T-cell (primary cell): ENCODE results near the gene SSBP4. TPM values are rescaled to one million over a fixed set of nuclear protein-coding genes. Genes with fewer than 3 reads are reported as not detected.
A peak's percentile ranks its signal among the peaks of the same experiment; 100 is the strongest.

ENCODE experiments used
- ATAC-seq, 4 experiments: fragments of 200-7000 bp in 3 of 4; fragments of 150-1000 bp in 1 of 4; cut with Tn5 transposase; replicated peaks in 1 of 4; 1 replicate in 3 of 4; 2 replicates in 1 of 4; pipeline ENCODE4 v1.10.0; 2021; ENCODE audit warnings: moderate library complexity in 3 of 4, mild to moderate bottlenecking in 2 of 4, moderate number of reproducible peaks in 1 of 4
- CTCF ChIA-PET, 2 donors: fragments of 300-600 bp; sonication (Branson Sonifier 250); formaldehyde crosslinking; loops; one replicate each; lab custom pipeline; 2022; ENCODE audit warnings: antibody characterized with exemption in 2 of 2; lab: Charles Lee
- POLR2A ChIA-PET, 2 donors: fragments of 300-600 bp; sonication (Branson Sonifier 250); formaldehyde crosslinking; loops; one replicate each; lab custom pipeline; 2022; ENCODE audit warnings: antibody characterized with exemption in 2 of 2; lab: Charles Lee
- DNase-seq, 35 experiments: peaks; one replicate each; pipeline versions ENCODE4 v3.0.0 to v3.0.0-alpha.2; 2013 to 2023
- H3K27ac ChIP-seq: one replicate; pipeline ENCODE4 v1.5.1; 2013; ENCODE audit warnings: low read length
- H3K27me3 ChIP-seq, 2 experiments: replicated peaks in 1 of 2; 1 replicate in 1 of 2; 2 replicates in 1 of 2; pipeline versions ENCODE4 v1.6.1 to v1.7.0; 2013; ENCODE audit warnings: low read length in 1 of 2, mixed read lengths in 1 of 2; ENCODE audit not compliant: control insufficient read depth in 2 of 2, insufficient read depth in 2 of 2; ENCODE audit errors: extremely low read depth in 1 of 2
- H3K36me3 ChIP-seq, 2 donors: 1 replicate in 1 of 2; 2 replicates in 1 of 2; pipeline versions ENCODE4 v1.6.1 to v1.7.0; 2013; ENCODE audit warnings: low read length in 1 of 2; ENCODE audit not compliant: control insufficient read depth in 2 of 2, insufficient read depth in 1 of 2; ENCODE audit errors: extremely low read depth in 1 of 2
- H3K4me1 ChIP-seq, 2 experiments: 1 replicate in 1 of 2; 2 replicates in 1 of 2; pipeline versions ENCODE4 v1.6.1 to v1.7.0; 2013; ENCODE audit warnings: low read length in 2 of 2, mixed read lengths in 1 of 2; ENCODE audit not compliant: insufficient read depth in 2 of 2, control insufficient read depth in 1 of 2; ENCODE audit errors: extremely low read depth in 1 of 2
- H3K4me3 ChIP-seq, 2 donors: 1 replicate in 1 of 2; 2 replicates in 1 of 2; pipeline versions ENCODE4 v1.5.1 to v1.7.0; 2013; ENCODE audit warnings: mild to moderate bottlenecking in 2 of 2, low read length in 1 of 2, moderate library complexity in 1 of 2; ENCODE audit not compliant: control insufficient read depth in 1 of 2; ENCODE audit errors: extremely low read depth in 1 of 2
- H3K9me3 ChIP-seq: 2 replicates; pipeline ENCODE4 v1.7.0; 2013
- H3K27ac Mint-ChIP-seq, 2 donors: one replicate each; pipeline ENCODE4 v1.8.0; 2020 to 2021; ENCODE audit warnings: mild to moderate bottlenecking in 2 of 2, mixed read lengths in 2 of 2
- H3K27me3 Mint-ChIP-seq, 2 donors: one replicate each; pipeline ENCODE4 v1.8.0; 2021 to 2022; ENCODE audit warnings: mixed read lengths in 2 of 2
- H3K36me3 Mint-ChIP-seq: one replicate; pipeline ENCODE4 v1.8.0; 2021; ENCODE audit warnings: mixed read lengths
- H3K4me1 Mint-ChIP-seq, 3 donors: one replicate each; pipeline ENCODE4 v1.8.0; 2020 to 2022; ENCODE audit warnings: mixed read lengths in 3 of 3, mild to moderate bottlenecking in 1 of 3
- H3K4me3 Mint-ChIP-seq, 3 donors: one replicate each; pipeline ENCODE4 v1.8.0; 2020 to 2022; ENCODE audit warnings: mild to moderate bottlenecking in 3 of 3, mixed read lengths in 3 of 3, moderate library complexity in 3 of 3
- H3K9me3 Mint-ChIP-seq, 3 donors: one replicate each; pipeline ENCODE4 v1.8.0; 2020 to 2022; ENCODE audit warnings: mixed read lengths in 3 of 3
- WGBS: methylation state at CpG from one replicate; pipeline ENCODE4 v1.1.5; 2013; ENCODE audit warnings: missing lambda C conversion rate; ENCODE audit not compliant: insufficient coverage; 5-methylcytosine and 5-hydroxymethylcytosine counted together
- total RNA-seq, 35 experiments: library from RNA in 6 of 35; stranded (reverse) in 6 of 35; fragments of 120-200 nt in 1 of 35; gene quantifications; one replicate each; pipeline versions ENCODE4 v1.2.1 to v1.2.4 and lab custom pipeline; 2013 to 2026

The SSBP4 gene
- total RNA-seq, 5 donors from 2014 or later (not counting 1 experiment from before 2014, with no cell fraction given) = 71.3 to 127 (median 102) TPM

DNA sequence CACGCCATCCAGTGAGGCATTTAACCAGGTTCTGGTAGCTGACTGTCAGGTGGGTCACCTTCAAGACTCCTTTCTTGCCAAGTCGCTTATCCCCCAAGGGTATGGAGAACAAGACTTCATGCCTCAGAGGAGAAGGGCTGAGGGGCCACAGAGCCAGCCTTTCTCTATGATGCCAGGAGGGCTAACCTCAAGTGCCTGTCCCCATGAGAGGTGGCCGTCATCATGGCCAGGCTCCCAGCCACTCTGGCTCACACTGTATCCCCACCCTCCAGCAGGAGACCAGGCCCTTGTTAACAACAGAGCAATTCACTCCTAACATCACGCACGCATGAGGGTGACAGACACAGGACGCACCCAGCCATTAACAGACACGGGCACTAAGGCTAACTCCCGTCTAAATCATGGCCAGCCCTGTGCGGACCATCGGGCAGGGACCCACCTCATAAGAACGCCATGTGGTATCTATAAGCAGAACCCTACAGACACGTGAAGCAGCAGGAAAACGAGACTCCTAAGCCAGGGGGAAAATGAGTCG, 57.4 kb downstream of the SSBP4 start:
- peaks cover 59 to 86% (median 77%) of the 10 kb centered on the region in 3 donors for H3K4me1 Mint-ChIP-seq
- no peaks in the 10 kb centered on the region for H3K36me3 Mint-ChIP-seq
- ChIA-PET POLR2A (no interaction called here), CTCF (interaction anchor here in 1 of 2 donors (0.7 to 1.3 kb wide), 2 partner anchors 17 to 24 kb away, joined by 4 read pairs; no protein-coding TSS in a partner anchor)
- peak overlapping the region in 1 of 3 donors; percentile 30 for H3K4me3 Mint-ChIP-seq
- H3K9me3 ChIP-seq = no peaks in the 10 kb centered on the region
- H3K27ac ChIP-seq = peak overlapping the region; percentile 75
- ATAC-seq (no peak), DNase-seq (no peak)
- H3K36me3 ChIP-seq = peaks cover 3 to 7% of the 10 kb centered on the region in 2 donors
- no peak overlapping the region for H3K4me3 ChIP-seq
- peak overlapping the region; percentile 89 to 92 for H3K27ac Mint-ChIP-seq
- WGBS = 93% methylated on average over 13 of the region's 14 CpGs
- H3K4me1 ChIP-seq = peaks cover 0 to 87% of the 10 kb centered on the region in 2 experiments
- no peaks in the 10 kb centered on the region for H3K9me3 Mint-ChIP-seq
- no peaks in the 10 kb centered on the region for H3K27me3 Mint-ChIP-seq
- no peaks in the 10 kb centered on the region for H3K27me3 ChIP-seq

DNA sequence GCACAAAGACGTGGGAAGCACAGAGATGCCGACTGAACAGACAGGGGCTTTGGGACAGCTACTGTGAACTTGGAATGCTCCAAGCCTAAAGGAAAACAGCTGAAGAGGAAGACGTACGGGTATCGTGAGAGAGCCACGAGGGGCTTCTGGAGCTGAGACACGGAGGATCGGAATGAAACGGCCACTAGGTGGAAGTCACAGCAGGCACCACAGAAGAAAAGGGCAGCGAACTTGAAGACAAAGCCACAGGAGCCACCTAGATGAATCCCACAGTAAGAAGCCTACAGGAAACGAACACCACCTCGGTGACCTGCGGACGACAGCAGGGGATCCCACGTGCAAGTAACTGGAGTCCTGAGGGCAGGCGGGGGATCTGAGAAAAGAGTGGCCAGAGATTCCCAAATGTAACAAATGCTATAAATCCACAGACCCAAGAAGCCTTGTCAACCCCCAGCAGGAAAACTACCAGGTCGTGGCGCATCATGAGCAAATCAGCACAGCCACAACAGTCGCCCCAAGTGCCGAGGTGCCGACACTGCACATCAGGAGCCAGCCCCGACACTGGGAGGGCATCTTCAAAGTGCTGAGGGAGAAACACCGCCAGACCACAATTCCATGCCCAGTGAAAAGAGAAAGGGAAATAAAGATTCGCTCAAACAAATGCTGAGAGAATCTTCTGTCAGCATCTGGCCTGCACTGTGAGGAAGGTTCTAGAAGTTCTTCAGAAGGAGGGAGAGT, 58.0 kb downstream of the SSBP4 start:
- DNase-seq (peak in 2 of 35 experiments; percentile 22 to 42), ATAC-seq (no peak)
- Mint-ChIP-seq H3K27ac (peak overlapping the region; percentile 89 to 92), H3K4me3 (peak overlapping the region in 1 of 3 donors; percentile 30), H3K36me3 (no peaks in the 10 kb centered on the region), H3K27me3 (no peaks in the 10 kb centered on the region), H3K9me3 (no peaks in the 10 kb centered on the region), H3K4me1 (peaks cover 59 to 90% (median 77%) of the 10 kb centered on the region in 3 donors)
- peak overlapping the region; percentile 75 for H3K27ac ChIP-seq
- no peaks in the 10 kb centered on the region for H3K27me3 ChIP-seq
- CTCF ChIA-PET = interaction anchor here in 1 of 2 donors (0.7 to 1.3 kb wide), 2 partner anchors 17 to 23 kb away, joined by 4 read pairs; no protein-coding TSS in a partner anchor
- H3K36me3 ChIP-seq = peaks cover 3 to 7% of the 10 kb centered on the region in 2 donors
- POLR2A ChIA-PET = no interaction called here
- H3K9me3 ChIP-seq = no peaks in the 10 kb centered on the region
- no peak overlapping the region for H3K4me3 ChIP-seq
- H3K4me1 ChIP-seq = peaks cover 0 to 88% of the 10 kb centered on the region in 2 experiments
- 90% methylated on average over 16 of the region's 24 CpGs for WGBS

DNA sequence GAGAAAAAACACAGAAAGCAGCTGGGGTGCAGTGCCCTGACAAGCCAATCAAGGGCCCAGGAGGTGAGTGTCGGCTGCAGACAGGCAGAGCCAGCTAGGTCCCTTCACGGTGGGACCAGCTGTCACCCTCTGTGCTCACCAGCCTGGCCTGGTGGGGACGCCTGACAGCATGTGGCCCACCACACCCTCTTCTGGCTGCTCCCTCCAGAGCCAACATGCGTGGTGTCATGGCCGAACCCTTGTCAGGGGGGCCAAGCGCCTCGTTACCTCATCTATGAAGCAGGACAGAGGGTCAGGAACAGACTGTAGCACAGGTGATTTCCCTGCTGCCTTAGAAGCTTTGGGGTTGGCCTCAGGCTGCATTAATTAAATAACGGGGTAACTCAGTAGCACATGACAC, 58.8 kb downstream of the SSBP4 start:
- POLR2A ChIA-PET = no interaction called here
- DNase-seq = no peak
- CTCF ChIA-PET = interaction anchor here (0.5 to 0.6 kb wide), 2 partner anchors 15 to 19 kb away, joined by 3 read pairs; no protein-coding TSS in a partner anchor

GRCh38 chr19:18478545-18479311, 59.5 kb downstream of the SSBP4 start:
- ATAC-seq = peak; percentile 40 to 57 (median 47)
- peaks cover 0 to 87% of the 10 kb centered on the region in 2 experiments for H3K4me1 ChIP-seq

More for the DNA sequence above, 58.8 kb downstream of the SSBP4 start:
- ATAC-seq = no peak
- Mint-ChIP-seq H3K9me3 (no peaks in the 10 kb centered on the region), H3K27ac (peak overlapping the region; percentile 89 to 92), H3K4me1 (peaks cover 62 to 95% (median 80%) of the 10 kb centered on the region in 3 donors), H3K27me3 (no peaks in the 10 kb centered on the region), H3K36me3 (no peaks in the 10 kb centered on the region), H3K4me3 (peak overlapping the region in 1 of 3 donors; percentile 30)
- no peaks in the 10 kb centered on the region for H3K27me3 ChIP-seq
- peaks cover 0 to 2% of the 10 kb centered on the region in 2 donors for H3K36me3 ChIP-seq
- peak overlapping the region; percentile 75 for H3K27ac ChIP-seq
- 74% methylated on average over 8 of the region's 8 CpGs for WGBS
- H3K4me1 ChIP-seq = peaks cover 0 to 87% of the 10 kb centered on the region in 2 experiments
- no peaks in the 10 kb centered on the region for H3K9me3 ChIP-seq
- H3K4me3 ChIP-seq = no peak overlapping the region

DNA sequence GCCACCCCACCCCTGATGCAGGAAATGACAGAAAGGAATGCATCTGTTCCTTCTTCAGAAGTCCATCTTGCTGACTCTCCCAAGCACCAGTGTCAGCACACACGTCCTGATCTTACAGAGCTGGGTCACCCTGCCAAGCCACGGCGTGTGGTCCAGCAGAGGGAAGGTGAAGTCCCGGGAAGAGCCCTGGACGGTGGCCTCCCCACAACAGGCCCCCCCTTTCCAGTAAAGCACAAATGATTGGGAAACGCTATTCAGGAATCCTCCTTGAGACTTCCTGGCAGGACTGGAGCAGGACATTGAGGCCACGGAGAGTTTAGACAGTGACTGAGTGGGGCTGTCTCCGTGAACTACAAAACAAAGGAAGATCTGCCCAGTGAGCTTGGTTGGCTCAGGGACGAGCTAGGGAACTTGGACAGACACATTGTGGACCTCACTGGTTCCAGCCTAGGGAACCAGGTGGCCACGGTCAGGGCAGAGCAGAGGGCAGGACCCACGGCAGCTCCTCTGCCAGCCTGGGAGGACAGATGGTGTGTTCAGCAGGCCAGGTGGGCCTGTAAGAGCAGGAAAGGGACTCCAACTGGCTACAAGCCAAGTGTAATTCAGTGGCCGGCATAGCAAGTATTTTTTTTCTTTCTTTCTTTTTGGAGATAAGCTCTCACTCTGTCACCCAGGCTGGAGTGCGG, 61.0 kb downstream of the SSBP4 start:
- no peaks in the 10 kb centered on the region for H3K27me3 Mint-ChIP-seq

More at GRCh38 chr19:18478545-18479311, 59.5 kb downstream of the SSBP4 start:
- Histone ChIP-seq H3K27me3 (no peaks in the 10 kb centered on the region), H3K36me3 (no peaks in the 10 kb centered on the region), H3K9me3 (no peaks in the 10 kb centered on the region), H3K27ac (peak overlapping the region; percentile 75), H3K4me3 (no peak overlapping the region)
- Mint-ChIP-seq H3K4me1 (peaks cover 63 to 95% (median 83%) of the 10 kb centered on the region in 3 donors), H3K9me3 (no peaks in the 10 kb centered on the region), H3K4me3 (peak overlapping the region; percentile 34 to 73 (median 47)), H3K27ac (peak overlapping the region; percentile 89 to 92), H3K36me3 (no peaks in the 10 kb centered on the region), H3K27me3 (no peaks in the 10 kb centered on the region)
- DNase-seq = peak in 31 of 35 experiments; percentile 16 to 67 (median 34)
- CTCF ChIA-PET = interaction anchor here (0.5 to 0.6 kb wide), 2 partner anchors 16 to 18 kb away, joined by 3 read pairs; no protein-coding TSS in a partner anchor
- POLR2A ChIA-PET = interaction anchor here in 1 of 2 donors (0.6 to 0.7 kb wide), 2 partner anchors 254 to 386 kb away, joined by 4 to 5 read pairs; no protein-coding TSS in a partner anchor
- 58% methylated on average over 8 of the region's 17 CpGs for WGBS

More for the DNA sequence above, 61.0 kb downstream of the SSBP4 start:
- Histone ChIP-seq H3K4me1 (peaks cover 0 to 82% of the 10 kb centered on the region in 2 experiments), H3K9me3 (no peaks in the 10 kb centered on the region), H3K4me3 (no peak overlapping the region), H3K36me3 (no peaks in the 10 kb centered on the region), H3K27me3 (no peaks in the 10 kb centered on the region), H3K27ac (peak overlapping the region; percentile 75)
- DNase-seq (no peak), ATAC-seq (no peak)
- WGBS = 82% methylated on average over 13 of the region's 13 CpGs
- POLR2A ChIA-PET = no interaction called here
- CTCF ChIA-PET = no interaction called here
- H3K4me1 Mint-ChIP-seq = peaks cover 68 to 94% (median 84%) of the 10 kb centered on the region in 3 donors
- H3K9me3 Mint-ChIP-seq = no peaks in the 10 kb centered on the region
- peak overlapping the region in 1 of 3 donors; percentile 73 for H3K4me3 Mint-ChIP-seq
- H3K36me3 Mint-ChIP-seq = no peaks in the 10 kb centered on the region
- H3K27ac Mint-ChIP-seq = peak overlapping the region; percentile 84 to 92
